Left cardiac atrium (tissue), 4 donors: ENCODE measurements around the gene ALG6. TPM values are rescaled to one million over a fixed set of nuclear protein-coding genes. Genes with fewer than 3 reads are reported as not detected.
A peak's percentile ranks its signal among the peaks of the same experiment; 100 is the strongest.

Experiments
- ATAC-seq, 2 donors: fragments of 200-7000 bp; cut with Tn5 transposase; one replicate each; pipeline ENCODE4 v1.9.1; 2020; ENCODE audit warnings: mild to moderate bottlenecking in 2 of 2, moderate library complexity in 2 of 2
- DNase-seq: peaks from one replicate; pipeline ENCODE4 v3.0.0-alpha.2; 2020
- intact Hi-C, 2 donors: fragments of 100-400 bp; cut with DNase I; formaldehyde crosslinking; loops; one replicate each; pipeline versions ENCODE4 v1.14.1 to v1.15.1; 2022 to 2023
- long read RNA-seq: library from polyadenylated mRNA; unstranded; transcript quantifications from one replicate; pipeline ENCODE4 v2.0.0, GENCODE V29; 2021
- total RNA-seq, 2 donors: library from RNA; stranded (reverse); fragmentation: NEBNext Ultra II Directional; extraction: Animal tissue kit (Norgen Biotek cat#: 25700); gene quantifications; one replicate each; pipeline ENCODE4 v1.2.1, GENCODE V29; 2021
- donor health status: DM: no; HTN: yes; CAD: no.
- donor health status: DM: no; HTN: yes; CAD: no; lungs with severe emphysema.
- donor health status: DM: yes; HTN: yes; CAD: no.
- donor health status: Dilated cardiomyopathy.

ALG6 gene
- 1 to 10 TPM; 4.4 to 6.4 TPM for total RNA-seq
- long read RNA-seq, partial matches to known transcripts: 1 of 6 reads
- long read RNA-seq, other reads (novel, unspliced or antisense): 1 of 6 reads

DNA sequence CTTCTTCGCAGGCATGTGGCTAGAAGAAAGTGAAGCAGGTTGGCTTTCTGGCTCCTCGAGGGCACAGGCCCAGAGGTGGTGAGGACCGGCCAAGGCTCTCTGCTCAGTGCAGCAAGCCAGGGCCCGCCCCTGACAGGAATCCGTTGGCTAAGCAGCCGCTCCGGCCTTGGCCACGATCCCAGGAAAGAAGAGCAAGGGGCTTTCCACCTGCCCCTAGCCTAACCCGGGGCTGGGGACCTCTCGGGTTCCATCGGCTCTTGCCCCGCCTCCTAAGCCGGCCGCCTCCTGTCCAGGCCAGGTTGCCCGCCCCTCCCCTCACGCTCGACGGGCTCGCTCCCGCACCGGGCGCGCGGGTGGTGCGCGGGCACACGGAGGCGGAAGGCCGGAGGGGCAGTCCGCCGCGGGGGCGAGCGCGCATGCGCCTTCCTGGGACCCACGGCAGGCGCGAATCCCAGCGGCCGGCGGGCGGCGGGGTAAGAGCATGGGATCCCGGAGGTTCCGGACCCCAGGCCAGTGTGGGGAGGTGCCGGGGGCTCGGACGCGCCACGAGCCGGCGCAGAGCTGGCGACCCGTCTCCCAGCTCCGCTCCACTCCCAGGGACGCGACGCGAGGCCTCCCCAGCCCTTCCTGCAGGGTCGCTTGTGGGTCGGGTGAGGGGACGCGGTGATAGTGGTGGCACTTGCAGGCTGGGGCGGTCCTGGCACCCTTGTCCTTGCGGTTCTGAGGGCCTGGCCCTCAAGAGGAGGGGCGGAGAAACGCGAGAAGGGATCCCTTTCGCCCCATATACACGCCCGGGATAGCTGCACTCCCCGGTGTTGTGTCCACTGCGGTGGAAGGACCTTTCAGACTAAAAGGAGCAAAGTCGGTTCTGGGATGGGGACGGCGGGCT is at the start of gene ALG6:
TSS of gene ALG6 (plus strand) at position 413 of the 889 bp plus-strand sequence. CDS start 3,351 bp downstream, outside the sequence.
- peak; percentile 95 for DNase-seq
- intact Hi-C loops: no loop called here
- peak; percentile 99 to 100 for ATAC-seq

DNA sequence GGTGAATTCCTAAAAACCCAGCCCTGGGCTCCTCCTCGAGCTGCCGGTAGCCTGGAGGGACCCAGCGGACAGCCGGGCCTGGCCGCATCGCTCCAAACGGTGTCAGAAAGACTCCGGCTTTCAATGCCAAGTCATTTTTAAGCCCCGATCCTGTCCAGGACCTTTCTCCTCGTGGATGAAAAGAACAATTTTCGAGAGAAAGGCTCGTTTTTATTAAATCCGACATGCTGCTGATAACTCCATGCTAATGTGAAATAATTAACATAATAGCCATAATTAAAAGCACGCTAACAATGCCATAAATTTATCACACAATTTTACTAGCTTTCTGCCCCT is 49.6 kb upstream of the ALG6 start:
- DNase-seq (no peak), ATAC-seq (no peak)
- intact Hi-C loops: no loop called here

DNA sequence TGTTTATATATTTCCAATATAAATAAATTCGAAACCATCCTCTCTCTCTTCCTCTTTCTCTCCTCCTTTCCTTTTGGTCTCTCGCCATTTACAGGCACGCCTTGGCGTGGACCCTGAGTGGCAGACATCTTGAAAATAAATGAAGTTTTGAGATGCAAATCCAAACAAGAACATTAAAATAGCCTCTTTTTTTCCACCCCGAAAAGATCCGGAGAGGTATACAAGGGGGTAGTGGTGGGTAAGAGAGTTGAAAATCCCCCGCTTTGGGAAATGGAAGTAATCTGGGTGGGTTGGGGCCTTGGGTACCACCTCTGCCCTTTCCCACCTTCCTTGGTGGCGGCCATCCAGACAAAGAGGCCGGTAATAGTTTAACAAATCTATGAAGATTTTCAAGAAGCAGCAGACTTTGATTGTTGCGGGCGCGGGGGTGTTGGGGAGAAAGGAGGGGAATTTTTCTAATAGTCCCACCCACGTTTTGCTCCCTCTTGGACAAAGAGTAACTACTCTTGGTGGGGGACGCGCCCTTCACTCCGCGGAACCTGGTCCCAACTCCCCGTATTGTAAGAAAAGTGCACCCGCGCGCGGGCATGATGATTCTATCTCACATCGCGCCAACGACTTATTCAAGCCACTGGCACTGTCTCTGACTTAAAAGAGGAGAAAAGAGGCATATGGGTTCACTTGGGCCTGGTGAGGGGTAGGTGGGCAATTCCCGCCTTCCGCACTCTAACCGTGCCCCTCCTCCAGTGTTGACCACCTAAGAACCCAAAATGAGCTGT is 49.0 kb upstream of the ALG6 start:
- DNase-seq (no peak), ATAC-seq (no peak)
- intact Hi-C loops: no loop called here

DNA sequence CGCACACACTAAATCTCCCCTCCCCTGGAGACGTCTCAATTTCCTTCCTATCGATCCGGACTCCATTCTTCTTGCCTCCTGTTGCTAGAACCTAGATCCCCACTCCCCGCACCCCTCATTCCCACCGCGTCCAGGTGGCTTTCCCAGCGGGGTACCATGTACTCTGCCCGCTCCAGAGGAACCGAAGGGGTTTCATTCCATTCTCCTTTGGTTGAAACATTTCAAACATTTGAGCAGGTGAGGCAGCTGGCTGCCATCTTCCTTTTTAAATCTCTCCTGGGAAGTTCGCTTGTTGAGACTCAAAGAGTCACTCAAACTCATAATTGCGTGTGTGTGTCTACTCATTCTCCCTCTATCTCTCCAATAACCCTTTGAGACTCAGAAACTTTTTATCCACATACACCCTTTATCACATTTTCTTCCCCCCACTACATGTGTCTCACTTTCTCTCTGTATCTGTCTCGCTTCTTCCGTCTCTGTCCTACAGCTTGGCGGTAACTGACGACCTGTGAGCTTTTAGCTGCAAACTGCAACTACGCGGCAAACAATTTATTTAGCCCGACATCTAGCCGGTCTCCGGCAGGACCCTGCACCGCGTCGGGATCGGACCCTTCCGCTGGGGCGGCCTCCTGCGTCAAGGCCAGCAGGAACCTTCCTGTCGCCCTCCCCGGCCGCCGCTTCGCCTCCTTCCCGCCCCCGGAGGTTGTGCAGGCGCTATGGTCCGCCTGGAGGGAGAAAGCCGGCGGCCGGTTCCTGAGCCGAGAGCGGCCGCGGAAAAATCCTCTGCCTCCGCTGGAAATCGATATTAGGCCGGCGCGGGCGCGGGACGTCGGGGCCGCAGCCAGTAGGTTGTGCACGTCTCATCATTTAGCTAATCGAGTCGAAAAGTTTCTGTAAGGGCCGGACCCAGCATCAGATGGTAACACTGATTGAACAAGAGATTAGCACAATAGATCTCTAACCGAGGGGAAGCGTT is 48.1 kb upstream of the ALG6 start:
- intact Hi-C loops: no loop called here
- ATAC-seq: no peak
- no peak for DNase-seq

DNA sequence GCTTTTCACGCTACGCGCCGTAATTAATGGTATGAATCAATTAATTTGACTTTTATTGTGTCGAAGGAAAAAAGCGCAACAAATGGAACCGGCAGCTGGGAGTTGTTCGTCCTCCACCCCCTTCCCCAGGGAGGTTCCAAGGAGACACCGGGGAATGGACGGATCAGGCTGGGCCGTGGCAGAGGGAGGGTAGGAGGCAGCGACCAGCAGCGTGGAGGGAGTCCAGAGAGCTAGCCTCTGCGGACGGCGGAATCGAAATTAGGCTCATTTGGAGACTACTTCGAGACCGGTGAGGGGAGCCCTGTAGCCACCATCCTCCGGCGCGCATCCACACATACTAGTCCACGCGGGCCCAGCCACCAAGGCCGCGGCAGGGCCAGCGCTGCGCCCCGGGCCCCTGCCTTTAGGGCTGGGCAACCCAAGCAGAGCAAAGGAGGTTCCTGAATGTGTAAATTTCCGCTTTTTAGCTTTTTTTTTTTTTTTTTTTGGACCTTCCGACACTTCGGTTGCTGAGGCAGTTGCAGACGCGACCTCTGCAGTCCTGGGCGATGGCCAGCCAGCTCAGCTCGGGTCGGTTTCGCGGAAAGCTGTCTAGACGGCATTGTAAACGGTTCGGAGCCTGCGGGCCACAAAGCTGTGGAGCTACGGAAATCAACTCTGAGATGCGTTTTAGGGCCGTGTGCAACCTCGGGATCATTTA is 47.3 kb upstream of the ALG6 start:
- ATAC-seq (no peak), DNase-seq (no peak)
- intact Hi-C loops: no loop called here

DNA sequence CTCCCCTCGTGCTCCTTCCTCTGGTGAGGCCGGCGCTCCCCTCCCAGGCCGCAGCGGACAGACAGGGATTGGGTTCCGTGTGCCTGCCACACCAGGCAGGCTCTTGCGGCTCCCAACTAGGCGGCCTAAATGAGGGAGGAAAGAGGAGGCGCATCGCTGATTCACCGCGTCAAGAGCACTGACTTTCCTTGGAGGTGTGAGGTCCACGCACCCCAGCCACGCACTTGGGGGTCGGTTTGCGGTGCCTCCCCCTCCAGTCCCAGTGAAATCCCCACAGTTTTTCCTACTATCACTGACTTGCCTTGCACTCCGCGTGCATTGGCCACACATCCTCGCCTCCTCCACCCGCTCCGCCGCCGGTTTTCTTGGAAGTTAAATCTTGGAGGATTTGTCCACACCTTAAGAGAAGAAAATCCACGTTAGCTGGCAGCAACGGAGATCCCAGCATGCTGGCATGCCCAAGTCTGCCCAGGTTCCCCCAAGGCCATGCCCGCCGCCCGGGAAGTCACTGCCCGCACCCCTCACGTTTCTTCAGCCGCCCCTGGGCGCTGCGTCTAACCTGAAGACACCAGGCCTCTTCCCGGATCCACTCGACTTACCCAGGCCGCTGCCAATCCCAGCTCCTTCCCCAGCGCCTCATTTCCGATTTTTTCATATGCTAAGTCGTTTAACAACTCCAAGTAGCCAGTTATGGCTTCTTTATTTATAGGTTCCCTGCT is 46.2 kb upstream of the ALG6 start:
- ATAC-seq: no peak
- DNase-seq: no peak
- intact Hi-C loops: no loop called here

DNA sequence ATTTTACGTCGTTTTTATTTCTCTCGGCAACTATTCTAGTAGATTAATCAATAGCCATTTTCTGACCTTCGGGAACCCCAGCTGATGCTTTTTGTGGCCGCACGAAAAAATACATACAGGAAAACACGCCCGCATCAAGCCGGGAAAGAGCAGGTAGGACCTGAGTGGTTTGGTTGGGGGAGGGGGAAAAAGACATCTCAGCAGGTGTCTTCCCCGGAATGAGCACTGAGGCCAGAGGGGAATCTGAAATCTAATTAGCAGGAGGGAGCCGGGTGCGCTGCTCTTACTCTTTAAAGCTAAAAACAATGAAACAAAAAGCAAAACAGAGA is 45.7 kb upstream of the ALG6 start:
- ATAC-seq: no peak
- intact Hi-C loops: no loop called here
- no peak for DNase-seq

DNA sequence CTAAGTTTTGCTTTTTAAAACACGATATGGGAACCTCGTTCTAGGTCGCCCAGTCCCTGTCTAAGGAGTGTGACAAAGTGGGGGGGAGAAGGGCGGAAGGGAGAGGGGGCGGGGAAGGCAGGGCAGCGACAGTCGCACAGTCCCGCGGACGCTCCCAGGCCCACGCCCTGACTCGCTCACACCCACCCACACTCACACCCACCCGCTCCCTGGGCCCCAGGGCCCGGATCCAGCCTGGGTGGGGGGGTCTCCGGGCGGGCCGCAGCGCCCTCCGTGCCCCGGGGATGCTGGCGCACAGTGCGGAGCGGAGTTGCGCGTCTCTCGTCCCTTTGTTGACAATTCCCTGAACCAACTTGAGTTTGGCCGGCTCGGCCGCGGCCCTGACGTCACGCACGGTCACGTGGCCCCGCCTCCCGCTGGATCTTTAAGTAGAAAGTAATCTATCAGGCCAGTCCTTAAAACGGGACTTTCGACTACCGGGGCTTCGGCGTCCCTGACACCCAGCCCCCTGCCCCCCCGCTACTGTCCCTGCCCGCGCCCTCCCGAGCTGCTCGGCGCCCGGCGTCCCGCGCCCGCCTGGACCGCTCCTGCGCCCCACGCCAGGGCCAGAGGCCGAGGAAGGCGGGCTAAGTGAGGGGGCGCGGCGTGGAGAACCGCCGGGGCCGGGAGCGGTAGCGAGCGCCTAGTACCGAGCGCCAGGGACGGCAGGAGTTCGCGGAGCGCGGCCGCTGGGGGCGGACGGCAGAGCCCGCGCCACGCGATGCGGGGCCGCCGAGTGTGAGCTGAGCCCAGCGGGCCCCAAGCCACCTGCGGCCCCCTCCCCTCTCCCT is 45.1 kb upstream of the ALG6 start, which contains the start of gene FOXD3:
TSS of gene FOXD3 (plus strand) at position 454 of the 830 bp plus-strand sequence. CDS start 492 bp downstream, outside the sequence.
- ATAC-seq: peak; percentile 42 to 67
- DNase-seq: peak; percentile 56
- intact Hi-C loops: no loop called here

DNA sequence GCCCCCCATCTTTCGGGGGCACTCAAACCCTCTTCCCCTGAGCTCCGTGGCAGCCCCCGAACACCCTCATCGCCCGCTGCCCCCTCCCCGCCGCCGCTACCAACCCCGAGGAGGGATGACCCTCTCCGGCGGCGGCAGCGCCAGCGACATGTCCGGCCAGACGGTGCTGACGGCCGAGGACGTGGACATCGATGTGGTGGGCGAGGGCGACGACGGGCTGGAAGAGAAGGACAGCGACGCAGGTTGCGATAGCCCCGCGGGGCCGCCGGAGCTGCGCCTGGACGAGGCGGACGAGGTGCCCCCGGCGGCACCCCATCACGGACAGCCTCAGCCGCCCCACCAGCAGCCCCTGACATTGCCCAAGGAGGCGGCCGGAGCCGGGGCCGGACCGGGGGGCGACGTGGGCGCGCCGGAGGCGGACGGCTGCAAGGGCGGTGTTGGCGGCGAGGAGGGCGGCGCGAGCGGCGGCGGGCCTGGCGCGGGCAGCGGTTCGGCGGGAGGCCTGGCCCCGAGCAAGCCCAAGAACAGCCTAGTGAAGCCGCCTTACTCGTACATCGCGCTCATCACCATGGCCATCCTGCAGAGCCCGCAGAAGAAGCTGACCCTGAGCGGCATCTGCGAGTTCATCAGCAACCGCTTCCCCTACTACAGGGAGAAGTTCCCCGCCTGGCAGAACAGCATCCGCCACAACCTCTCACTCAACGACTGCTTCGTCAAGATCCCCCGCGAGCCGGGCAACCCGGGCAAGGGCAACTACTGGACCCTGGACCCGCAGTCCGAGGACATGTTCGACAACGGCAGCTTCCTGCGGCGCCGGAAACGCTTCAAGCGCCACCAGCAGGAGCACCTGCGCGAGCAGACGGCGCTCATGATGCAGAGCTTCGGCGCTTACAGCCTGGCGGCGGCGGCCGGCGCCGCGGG is 44.2 kb upstream of the ALG6 start:
- peak; percentile 29 for DNase-seq
- ATAC-seq: peak; percentile 7 to 8
- intact Hi-C loops: no loop called here

DNA sequence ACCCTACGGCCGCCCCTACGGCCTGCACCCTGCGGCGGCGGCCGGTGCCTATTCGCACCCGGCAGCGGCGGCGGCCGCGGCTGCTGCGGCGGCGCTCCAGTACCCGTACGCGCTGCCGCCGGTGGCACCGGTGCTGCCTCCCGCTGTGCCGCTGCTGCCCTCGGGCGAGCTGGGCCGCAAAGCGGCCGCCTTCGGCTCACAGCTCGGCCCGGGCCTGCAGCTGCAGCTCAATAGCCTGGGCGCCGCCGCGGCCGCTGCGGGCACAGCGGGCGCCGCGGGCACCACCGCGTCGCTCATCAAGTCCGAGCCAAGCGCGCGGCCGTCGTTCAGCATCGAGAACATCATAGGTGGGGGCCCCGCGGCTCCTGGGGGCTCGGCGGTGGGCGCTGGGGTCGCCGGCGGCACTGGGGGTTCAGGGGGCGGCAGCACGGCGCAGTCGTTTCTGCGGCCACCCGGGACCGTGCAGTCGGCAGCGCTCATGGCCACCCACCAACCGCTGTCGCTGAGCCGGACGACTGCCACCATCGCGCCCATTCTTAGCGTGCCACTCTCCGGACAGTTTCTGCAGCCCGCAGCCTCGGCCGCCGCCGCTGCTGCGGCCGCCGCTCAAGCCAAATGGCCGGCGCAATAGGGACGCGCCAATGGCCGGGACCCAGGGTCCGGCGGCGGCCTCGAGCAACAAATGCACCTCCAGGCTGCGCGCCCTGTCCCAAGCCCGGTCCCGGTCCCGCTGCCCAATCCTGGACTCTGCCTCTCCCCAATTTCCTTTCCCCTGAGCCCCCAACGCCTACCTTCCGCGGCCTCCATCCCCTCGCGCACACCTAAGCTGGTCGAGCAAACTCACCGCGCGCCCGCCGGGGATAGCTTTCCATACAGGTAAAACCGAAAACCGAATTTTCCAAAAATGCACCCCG is 43.3 kb upstream of the ALG6 start:
- DNase-seq (no peak), ATAC-seq (peak in 1 of 2 donors; percentile 5)
- intact Hi-C loops: no loop called here

DNA sequence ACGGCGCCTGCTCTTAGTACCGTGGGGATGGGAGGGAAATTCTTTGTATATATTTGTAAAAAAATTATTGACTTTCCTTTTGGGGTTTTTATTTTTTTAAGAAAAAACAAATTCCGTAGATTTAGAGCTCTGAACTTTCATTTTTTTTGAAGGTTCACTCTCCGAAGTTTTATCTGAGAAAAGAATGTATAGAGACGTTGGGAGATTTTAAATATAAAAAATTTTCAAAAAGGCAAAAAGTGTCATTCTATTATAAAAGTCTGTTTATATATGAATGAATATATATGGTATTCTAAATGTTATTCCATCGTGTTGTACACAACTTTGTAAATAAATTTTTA is 42.7 kb upstream of the ALG6 start:
- no peak for DNase-seq
- intact Hi-C loops: no loop called here
- ATAC-seq: no peak

DNA sequence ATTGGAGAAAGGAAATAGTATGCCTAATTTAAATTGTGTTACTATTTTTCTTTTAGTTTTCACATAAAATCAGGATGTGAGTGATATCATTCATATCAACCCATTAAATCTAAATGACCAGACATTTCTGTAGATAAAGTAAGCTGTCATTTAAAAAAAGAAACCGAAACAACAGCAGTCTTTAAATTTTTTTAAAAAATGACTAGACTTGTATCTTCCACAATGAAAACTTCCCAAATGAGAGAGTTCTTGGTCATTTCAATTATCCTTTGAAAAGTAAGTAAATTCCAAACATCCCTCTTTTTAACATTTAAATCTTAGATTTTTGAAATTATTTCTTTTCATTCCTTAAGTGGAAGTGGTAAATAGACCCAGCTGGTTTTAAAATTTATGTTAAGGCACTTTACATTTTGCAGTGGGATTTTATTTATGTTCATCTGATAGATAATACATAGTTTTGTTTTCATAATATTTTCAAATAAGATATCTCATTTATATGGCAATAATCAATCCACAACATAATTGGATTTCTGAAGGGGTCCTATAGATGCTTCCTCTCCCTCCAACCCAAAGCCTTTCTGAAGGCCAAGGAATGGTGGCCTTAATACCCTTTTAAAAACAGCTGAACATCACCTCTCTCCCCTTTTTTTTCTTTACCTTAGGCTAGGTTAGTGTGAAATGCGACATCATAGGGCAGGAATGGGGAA is 42.0 kb upstream of the ALG6 start:
- intact Hi-C loops: no loop called here
- ATAC-seq (no peak), DNase-seq (no peak)

DNA sequence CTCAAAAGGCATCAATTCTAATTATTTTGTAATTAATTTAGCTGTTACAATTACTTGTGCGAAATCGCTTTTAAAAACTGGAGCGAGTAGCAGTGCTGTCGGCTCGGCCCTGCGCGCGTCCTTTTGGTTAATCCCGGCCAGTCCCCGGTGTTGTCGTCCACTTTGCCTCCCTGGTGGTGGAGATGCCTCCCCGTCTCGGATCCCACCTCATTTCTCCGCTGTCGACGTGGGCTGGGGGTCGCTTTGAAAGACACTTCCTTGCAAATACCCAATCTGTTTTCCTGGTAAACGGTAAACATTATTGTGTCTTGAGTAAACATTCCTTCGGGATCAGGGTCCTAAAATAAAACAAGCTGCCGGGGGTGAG is 41.3 kb upstream of the ALG6 start:
- intact Hi-C loops: no loop called here
- no peak for DNase-seq
- no peak for ATAC-seq

DNA sequence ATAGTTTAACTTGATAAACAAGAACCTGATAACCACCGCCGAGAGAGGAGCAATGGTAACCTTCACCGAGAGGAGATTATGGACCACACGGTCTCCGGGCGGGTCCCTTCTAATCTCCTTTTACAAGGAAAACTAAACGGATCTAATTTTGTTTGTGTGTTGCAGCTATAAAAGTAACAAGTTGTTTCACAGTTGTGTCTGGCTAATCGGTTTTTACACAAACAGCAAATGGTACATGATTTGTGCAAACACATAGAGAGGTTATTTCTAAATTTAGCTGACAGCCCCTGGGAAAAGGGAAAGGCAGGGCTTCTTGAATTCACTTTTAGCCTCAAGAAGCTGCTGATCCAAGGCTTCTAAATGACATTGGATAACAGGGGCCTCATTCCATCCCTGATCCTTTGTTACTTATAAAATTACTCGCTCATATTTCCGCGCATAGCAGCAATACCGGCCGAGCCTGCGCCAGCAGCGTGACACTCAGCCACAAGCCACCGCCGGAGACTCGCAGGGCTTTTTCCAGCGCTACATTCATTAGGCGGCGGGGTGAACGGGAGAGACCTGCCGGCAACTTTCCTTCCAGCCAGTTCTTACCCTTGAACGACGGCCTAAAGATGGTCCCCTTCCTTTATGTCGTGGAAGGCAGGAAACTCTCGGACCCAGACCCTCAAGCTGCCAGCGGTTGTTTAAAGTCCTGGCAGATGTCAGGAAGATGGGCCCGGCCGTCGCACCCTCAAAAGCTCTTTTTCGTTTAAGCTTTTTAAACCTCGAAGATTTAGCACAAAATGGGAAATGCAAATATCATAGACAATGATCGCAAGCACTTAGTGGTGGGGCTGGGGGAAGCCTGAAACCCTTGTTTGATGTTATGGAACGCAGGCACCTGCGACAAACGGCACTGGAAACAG is 40.7 kb upstream of the ALG6 start:
- intact Hi-C loops: no loop called here
- no peak for ATAC-seq

More for the DNA sequence above, 40.7 kb upstream of the ALG6 start:
- no peak for DNase-seq
